GM21423 (cell line): ENCODE measurements around the gene ZNF770.

Source experiments
- ATAC-seq: cut with Tn5 transposase; IDR thresholded peaks from one replicate; pipeline ENCODE4 v1.9.1; 2021; ENCODE audit warnings: mild to moderate bottlenecking, moderate library complexity; ENCODE audit not compliant: unreplicated experiment

The ZNF770 gene

GRCh38 chr15:34988027-34988902, at the start of gene ZNF770:
Gene ZNF770 (minus strand): TSS chr15:34988287. CDS start chr15:34983434, 4,853 bp downstream.
- ATAC-seq, result peak; percentile 74

- no peak for ATAC-seq
Observed at GRCh38 chr15:35028235-35028984, 40.3 kb upstream of the ZNF770 start.

GRCh38 chr15:35023804-35024203, 35.7 kb upstream of the ZNF770 start:
- ATAC-seq, result no peak

GRCh38 chr15:35020974-35021373, 32.9 kb upstream of the ZNF770 start:
- ATAC-seq, result no peak

- ATAC-seq, result no peak
Observed at GRCh38 chr15:35019404-35020327, 31.6 kb upstream of the ZNF770 start.

GRCh38 chr15:35014241-35014640, 26.2 kb upstream of the ZNF770 start:
- no peak for ATAC-seq

GRCh38 chr15:35013370-35013769, 25.3 kb upstream of the ZNF770 start:
- ATAC-seq, result no peak

- no peak for ATAC-seq
Observed at GRCh38 chr15:35007397-35007796, 19.3 kb upstream of the ZNF770 start.

GRCh38 chr15:35005933-35006332, 17.8 kb upstream of the ZNF770 start:
- ATAC-seq, result no peak

- ATAC-seq, result no peak
Observed at GRCh38 chr15:35003928-35004327, 15.8 kb upstream of the ZNF770 start.

- ATAC-seq, result no peak
Observed at GRCh38 chr15:35000511-35000910, 12.4 kb upstream of the ZNF770 start.

- ATAC-seq, result no peak
Observed at GRCh38 chr15:34999906-35000305, 11.8 kb upstream of the ZNF770 start.

- no peak for ATAC-seq
Observed at GRCh38 chr15:34994925-34995324, 6.8 kb upstream of the ZNF770 start.

GRCh38 chr15:34993877-34994276, 5.8 kb upstream of the ZNF770 start:
- ATAC-seq, result peak; percentile 95

GRCh38 chr15:34993412-34993811, 5.3 kb upstream of the ZNF770 start:
- ATAC-seq, result no peak

GRCh38 chr15:34987609-34988026, 469 bp downstream of the ZNF770 start:
- no peak for ATAC-seq

GRCh38 chr15:34986771-34987480, 1.2 kb downstream of the ZNF770 start:
- no peak for ATAC-seq

GRCh38 chr15:34986326-34986725, 1.8 kb downstream of the ZNF770 start:
- no peak for ATAC-seq

- no peak for ATAC-seq
Observed at GRCh38 chr15:34984889-34985630, 3.0 kb downstream of the ZNF770 start.

- no peak for ATAC-seq
Observed at GRCh38 chr15:34976743-34977142, 11.3 kb downstream of the ZNF770 start.
